ENCODE measurements around the gene CENPP.
"Not testable (repeated sequence)": the region's sequence is repeated elsewhere in the genome, so short reads cannot be mapped to it uniquely, and the experiment has no call there.

Gene CENPP

GRCh38 chr9:92564982-92565381, 239.2 kb downstream of the CENPP start:
- no peak for DNase-seq (ENCODE audit: extremely low spot score)
- TF ChIP-seq CTBP1 (IDR thresholded peaks at IDR 0.05; ENCODE audit: borderline replicate concordance) = no peak
- no peak for TF ChIP-seq NFRKB (IDR thresholded peaks at IDR 0.05)
- POLR2A ChIA-PET = no interaction called here
- CTCF ChIA-PET = no interaction called here

DNA sequence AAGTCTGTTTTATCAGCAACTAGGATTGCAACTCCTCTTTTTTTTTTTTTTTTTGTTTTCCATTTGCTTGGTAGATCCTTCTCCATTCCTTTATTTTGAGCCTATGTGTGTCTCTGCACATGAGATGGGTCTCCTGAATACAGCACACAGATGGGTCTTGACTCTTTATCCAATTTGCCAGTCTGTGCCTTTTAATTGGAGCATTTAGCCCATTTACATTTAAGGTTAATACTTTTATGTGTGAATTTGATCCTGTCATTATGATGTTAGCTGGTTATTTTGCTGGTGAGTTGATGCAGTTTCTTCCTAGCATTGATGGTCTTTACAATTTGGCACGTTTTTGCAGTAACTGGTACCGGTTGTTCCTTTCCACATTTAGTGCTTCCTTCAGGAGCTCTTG, 246.1 kb downstream of the CENPP start:
- CTCF ChIA-PET; POLR2A ChIA-PET; DNase-seq (ENCODE audit: extremely low spot score): not testable (repeated sequence)

GRCh38 chr9:92573612-92574011, 247.9 kb downstream of the CENPP start:
- DNase-seq (ENCODE audit: extremely low spot score); CTCF ChIA-PET; POLR2A ChIA-PET: not testable (repeated sequence)

DNA sequence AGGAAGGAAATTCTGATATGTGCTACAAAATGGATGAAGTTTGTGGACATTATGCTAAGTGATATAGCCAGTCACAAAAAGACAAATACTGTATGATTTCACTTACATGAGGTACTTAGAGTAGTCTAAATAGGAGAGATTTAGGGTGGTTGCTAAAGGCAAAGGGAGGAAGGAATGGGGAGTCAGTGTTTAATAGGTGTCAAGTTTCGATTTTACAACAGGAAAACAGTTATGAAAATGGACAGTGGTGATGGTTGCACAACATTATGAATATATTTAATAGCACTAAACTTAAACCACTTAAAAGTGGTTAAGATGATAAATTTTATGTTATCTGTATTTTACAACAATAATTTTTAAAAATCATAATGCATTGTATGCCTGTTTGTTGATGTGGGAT, 250.4 kb downstream of the CENPP start:
- TF ChIP-seq SUZ12 (IDR thresholded peaks at IDR 0.05) = no peak
- no peak for TF ChIP-seq L3MBTL2 (conservative IDR thresholded peaks at IDR 0.05)
- TF ChIP-seq FOXA1 (IDR thresholded peaks at IDR 0.05) = no peak
- TF ChIP-seq SP1 (IDR thresholded peaks at IDR 0.05) = no peak
- no peak for TF ChIP-seq CTBP1 (IDR thresholded peaks at IDR 0.05; ENCODE audit: borderline replicate concordance)
- TF ChIP-seq HDGF (IDR thresholded peaks at IDR 0.05; ENCODE audit: borderline replicate concordance) = no peak
- no peak for TF ChIP-seq LEF1 (IDR thresholded peaks at IDR 0.05; ENCODE audit: borderline replicate concordance)
- TF ChIP-seq TARDBP (IDR thresholded peaks at IDR 0.05) = no peak
- TF ChIP-seq FOXM1 (IDR thresholded peaks at IDR 0.05; ENCODE audit: borderline replicate concordance) = no peak
- TF ChIP-seq NFRKB (IDR thresholded peaks at IDR 0.05) = no peak
- TF ChIP-seq ZNF384 (IDR thresholded peaks at IDR 0.05) = no peak
- no peak for TF ChIP-seq FOXK2 (IDR thresholded peaks at IDR 0.05)
- no peak for TF ChIP-seq ARNT (IDR thresholded peaks at IDR 0.05)
- no peak for TF ChIP-seq PKNOX1 (IDR thresholded peaks at IDR 0.05)
- TF ChIP-seq ELF4 (IDR thresholded peaks at IDR 0.05) = no peak
- TF ChIP-seq BHLHE40 (IDR thresholded peaks at IDR 0.05; ENCODE audit: borderline replicate concordance) = no peak
- POLR2A ChIA-PET = no interaction called here
- CTCF ChIA-PET = no interaction called here
- DNase-seq (ENCODE audit: extremely low spot score) = no peak

- TF ChIP-seq HDGF (IDR thresholded peaks at IDR 0.05; ENCODE audit: borderline replicate concordance) = no peak
- TF ChIP-seq TARDBP (IDR thresholded peaks at IDR 0.05) = no peak
- TF ChIP-seq ARNT (IDR thresholded peaks at IDR 0.05) = no peak
- TF ChIP-seq ZNF384 (IDR thresholded peaks at IDR 0.05) = no peak
- no peak for TF ChIP-seq BHLHE40 (IDR thresholded peaks at IDR 0.05; ENCODE audit: borderline replicate concordance)
- TF ChIP-seq CTBP1 (IDR thresholded peaks at IDR 0.05; ENCODE audit: borderline replicate concordance) = no peak
- TF ChIP-seq ELF4 (IDR thresholded peaks at IDR 0.05) = no peak
- no peak for TF ChIP-seq L3MBTL2 (conservative IDR thresholded peaks at IDR 0.05)
- TF ChIP-seq FOXM1 (IDR thresholded peaks at IDR 0.05; ENCODE audit: borderline replicate concordance) = no peak
- no peak for TF ChIP-seq FOXK2 (IDR thresholded peaks at IDR 0.05)
- no peak for TF ChIP-seq NFRKB (IDR thresholded peaks at IDR 0.05)
- TF ChIP-seq PKNOX1 (IDR thresholded peaks at IDR 0.05) = no peak
- no peak for TF ChIP-seq SP1 (IDR thresholded peaks at IDR 0.05)
- TF ChIP-seq LEF1 (IDR thresholded peaks at IDR 0.05; ENCODE audit: borderline replicate concordance) = no peak
- no peak for DNase-seq (ENCODE audit: extremely low spot score)
- POLR2A ChIA-PET = no interaction called here
- CTCF ChIA-PET = no interaction called here
Observed at GRCh38 chr9:92589923-92590322, 264.2 kb downstream of the CENPP start.

GRCh38 chr9:92590377-92590776, 264.6 kb downstream of the CENPP start:
- DNase-seq (ENCODE audit: extremely low spot score) = no peak
- TF ChIP-seq SUZ12 (IDR thresholded peaks at IDR 0.05) (no peak), FOXA1 (IDR thresholded peaks at IDR 0.05) (no peak), SP1 (IDR thresholded peaks at IDR 0.05) (no peak), ZNF384 (IDR thresholded peaks at IDR 0.05) (no peak), L3MBTL2 (conservative IDR thresholded peaks at IDR 0.05) (no peak), ELF4 (IDR thresholded peaks at IDR 0.05) (no peak), FOXK2 (IDR thresholded peaks at IDR 0.05) (no peak), CTBP1 (IDR thresholded peaks at IDR 0.05; ENCODE audit: borderline replicate concordance) (no peak), HDGF (IDR thresholded peaks at IDR 0.05; ENCODE audit: borderline replicate concordance) (no peak), BHLHE40 (IDR thresholded peaks at IDR 0.05; ENCODE audit: borderline replicate concordance) (no peak)
- ChIA-PET CTCF (no interaction called here), POLR2A (no interaction called here)

DNA sequence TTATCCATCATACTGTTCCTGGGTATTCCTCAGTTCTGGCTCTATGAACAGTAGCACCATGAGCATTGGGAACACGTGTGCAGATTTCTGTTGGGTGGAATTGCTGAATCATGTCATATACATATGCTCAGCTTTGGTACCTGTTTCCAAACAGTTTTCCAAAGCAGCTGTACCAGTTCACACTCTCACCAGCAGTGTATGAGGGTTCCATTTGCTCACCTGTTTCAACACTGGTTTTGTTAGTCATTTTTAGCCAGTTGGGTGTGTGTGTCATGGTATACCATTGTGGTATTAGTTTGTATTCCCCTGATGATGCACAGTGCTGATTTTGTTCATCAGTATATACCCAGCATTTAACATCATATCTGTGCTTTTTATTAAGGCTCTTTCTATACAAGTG, 266.8 kb downstream of the CENPP start:
- ChIA-PET CTCF (no interaction called here), POLR2A (no interaction called here)
- no peak for DNase-seq (ENCODE audit: extremely low spot score)
- no peak for TF ChIP-seq LEF1 (IDR thresholded peaks at IDR 0.05; ENCODE audit: borderline replicate concordance)
- TF ChIP-seq ARNT (IDR thresholded peaks at IDR 0.05) = no peak

- DNase-seq (ENCODE audit: extremely low spot score) = no peak
- ChIA-PET POLR2A (no interaction called here), CTCF (no interaction called here)
- no peak for TF ChIP-seq CTBP1 (IDR thresholded peaks at IDR 0.05; ENCODE audit: borderline replicate concordance)
- no peak for TF ChIP-seq L3MBTL2 (conservative IDR thresholded peaks at IDR 0.05)
- TF ChIP-seq SP1 (IDR thresholded peaks at IDR 0.05) = no peak
- no peak for TF ChIP-seq BHLHE40 (IDR thresholded peaks at IDR 0.05; ENCODE audit: borderline replicate concordance)
- no peak for TF ChIP-seq TARDBP (IDR thresholded peaks at IDR 0.05)
- no peak for TF ChIP-seq LEF1 (IDR thresholded peaks at IDR 0.05; ENCODE audit: borderline replicate concordance)
- no peak for TF ChIP-seq FOXA1 (IDR thresholded peaks at IDR 0.05)
- TF ChIP-seq ARNT (IDR thresholded peaks at IDR 0.05) = no peak
- no peak for TF ChIP-seq FOXK2 (IDR thresholded peaks at IDR 0.05)
- no peak for TF ChIP-seq FOXM1 (IDR thresholded peaks at IDR 0.05; ENCODE audit: borderline replicate concordance)
- TF ChIP-seq ZNF384 (IDR thresholded peaks at IDR 0.05) = no peak
- TF ChIP-seq PKNOX1 (IDR thresholded peaks at IDR 0.05) = no peak
- TF ChIP-seq HDGF (IDR thresholded peaks at IDR 0.05; ENCODE audit: borderline replicate concordance) = no peak
- TF ChIP-seq ELF4 (IDR thresholded peaks at IDR 0.05) = no peak
- TF ChIP-seq SUZ12 (IDR thresholded peaks at IDR 0.05) = no peak
- no peak for TF ChIP-seq NFRKB (IDR thresholded peaks at IDR 0.05)
Observed at GRCh38 chr9:92592946-92593861, 267.5 kb downstream of the CENPP start.

GRCh38 chr9:92595075-92595474, 269.3 kb downstream of the CENPP start:
- POLR2A ChIA-PET; CTCF ChIA-PET; DNase-seq (ENCODE audit: extremely low spot score): not testable (repeated sequence)
